PC-3 (cell line): ENCODE data around the gene SKA1. TPM values are rescaled to one million over a fixed set of nuclear protein-coding genes. Genes with fewer than 3 reads are reported as not detected.
"Not testable (repeated sequence)": the region's sequence is repeated elsewhere in the genome, so short reads cannot be mapped to it uniquely, and the experiment has no call there.

Source experiments
- ATAC-seq: fragments of 200-7000 bp; cut with Tn5 transposase; 2 replicates; pipeline ENCODE4 v1.9.1; 2020; ENCODE audit warnings: mild to moderate bottlenecking, moderate library complexity
- BruUV-seq: library from RNA; stranded (reverse); fragments of 400-500 nt; replicated peaks from 2 replicates; lab custom pipeline; 2021; lab: Mats Ljungman, UMichigan
- CTCF ChIA-PET: fragments of 300-600 bp; sonication (Branson Sonifier 250); formaldehyde crosslinking; loops from one replicate; lab custom pipeline; 2022; ENCODE audit warnings: antibody characterized with exemption; lab: Charles Lee
- POLR2A ChIA-PET: fragments of 300-600 bp; sonication (Branson Sonifier 250); formaldehyde crosslinking; loops from one replicate; lab custom pipeline; 2022; ENCODE audit warnings: antibody characterized with exemption; ENCODE audit not compliant: unreplicated experiment; lab: Charles Lee
- DNase-seq: peaks from one replicate; pipeline ENCODE4 v3.0.0-alpha.2; 2015
- H2AFZ ChIP-seq: fragments of 300-600 bp; sonication (generic); 2 replicates; pipeline ENCODE4 v1.6.0; 2016; ENCODE audit warnings: antibody characterized with exemption, low read length
- H3F3A ChIP-seq: fragments of 300-600 bp; sonication (generic); one replicate; pipeline ENCODE4 v1.6.0; 2017; ENCODE audit warnings: antibody characterized with exemption, low read length, control low read depth, mild to moderate bottlenecking; ENCODE audit not compliant: unreplicated experiment
- H3K27ac ChIP-seq: fragments of 300-600 bp; sonication (generic); 2 replicates; pipeline ENCODE4 v1.5.1; 2016; ENCODE audit warnings: mild to moderate bottlenecking, low read length
- H3K27me3 ChIP-seq: fragments of 300-600 bp; sonication (generic); 2 replicates; pipeline ENCODE4 v1.6.1; 2016; ENCODE audit warnings: low read length, mixed read lengths
- H3K36me3 ChIP-seq: fragments of 300-600 bp; sonication (generic); 2 replicates; pipeline ENCODE4 v1.6.1; 2016; ENCODE audit warnings: low read depth, mixed run types, low read length, mixed read lengths
- H3K4me1 ChIP-seq: fragments of 300-600 bp; sonication (generic); 2 replicates; pipeline ENCODE4 v1.5.1; 2016; ENCODE audit warnings: low read length; ENCODE audit not compliant: insufficient read depth
- H3K4me2 ChIP-seq: fragments of 300-600 bp; sonication (generic); 2 replicates; pipeline ENCODE4 v1.6.0; 2016; ENCODE audit warnings: low read length
- H3K4me3 ChIP-seq: fragments of 300-600 bp; sonication (generic); 2 replicates; pipeline ENCODE4 v1.5.1; 2016; ENCODE audit warnings: mild to moderate bottlenecking, low read length, mixed read lengths
- H3K79me2 ChIP-seq: fragments of 300-600 bp; sonication (generic); 2 replicates; pipeline ENCODE4 v1.6.1; 2017; ENCODE audit warnings: low read length, mixed read lengths
- H3K9ac ChIP-seq: fragments of 300-600 bp; sonication (generic); 2 replicates; pipeline ENCODE4 v1.6.0; 2016; ENCODE audit warnings: mild to moderate bottlenecking, low read length
- H3K9me2 ChIP-seq: fragments of 300-600 bp; sonication (generic); replicated peaks from 2 replicates; pipeline ENCODE4 v1.6.1; 2016; ENCODE audit warnings: mixed run types, low read length, mixed read lengths
- H3K9me3 ChIP-seq: fragments of 300-600 bp; sonication (generic); 2 replicates; pipeline ENCODE4 v1.6.1; 2016; ENCODE audit warnings: low read length, mixed read lengths
- H4K20me1 ChIP-seq: fragments of 300-600 bp; sonication (generic); 2 replicates; pipeline ENCODE4 v1.6.1; 2016; ENCODE audit warnings: low read length, mixed read lengths
- EZH2 ChIP-seq: fragments of 300-600 bp; sonication (generic); IDR thresholded peaks from one replicate; pipeline ENCODE4 v1.6.1; 2017; ENCODE audit warnings: antibody characterized with exemption, mild to moderate bottlenecking, low read length; ENCODE audit not compliant: unreplicated experiment
- EZH2phosphoT487 ChIP-seq: fragments of 300-600 bp; sonication (generic); IDR thresholded peaks from 2 replicates; pipeline ENCODE4 v1.6.1; 2018; ENCODE audit warnings: mild to moderate bottlenecking, antibody characterized with exemption, low read length, borderline replicate concordance
- intact Hi-C: fragments of 100-400 bp; cut with micrococcal nuclease; formaldehyde crosslinking; loops from 2 replicates; pipeline ENCODE4 v1.9.0; 2023
- total RNA-seq: library from RNA; depleted of rRNA; stranded (reverse); fragments of >200 nt; gene quantifications from 2 replicates; pipeline ENCODE4 v1.2.3, GENCODE V29; 2014
- TF ChIP-seq, protein P1 (sequence below): fragments of 300-600 bp; sonication (generic); conservative IDR thresholded peaks from 2 replicates; pipeline ENCODE4 v1.5.1; 2017; ENCODE audit warnings: antibody characterized with exemption, low read depth, mild to moderate bottlenecking, low read length

Gene SKA1
- total RNA-seq, 1 experiment from 2014 or later = 17.2 TPM

DNA sequence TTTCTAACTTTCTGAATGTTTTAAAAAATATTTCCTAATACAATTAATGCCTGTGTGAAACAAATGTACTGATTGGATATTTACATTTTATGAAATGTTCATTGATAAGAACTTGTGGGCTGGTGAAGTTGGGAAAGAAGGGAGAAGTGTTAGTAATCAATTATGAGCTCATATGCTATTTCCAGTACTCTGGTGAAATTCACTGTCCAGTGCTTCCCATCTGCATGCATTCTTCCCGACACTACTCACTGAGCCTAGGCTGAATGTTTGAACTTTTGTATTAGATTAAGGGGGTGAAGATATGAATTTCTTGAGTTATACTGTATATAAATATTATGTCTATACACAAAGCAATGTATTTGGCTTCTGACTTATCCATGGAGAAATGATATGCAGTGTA lies 36.0 kb downstream of the SKA1 start:
- Histone ChIP-seq H3K9ac (no peak overlapping the region), H3K36me3 (no peaks in the 10 kb centered on the region), H4K20me1 (no peaks in the 10 kb centered on the region), H3K4me2 (no peak overlapping the region), H3K4me1 (no peaks in the 10 kb centered on the region), H3F3A (no peaks in the 10 kb centered on the region), H3K27ac (no peak overlapping the region), H3K27me3 (no peaks in the 10 kb centered on the region), H3K9me3 (no peaks in the 10 kb centered on the region), H3K4me3 (no peak overlapping the region), H3K9me2 (no peaks in the 10 kb centered on the region), H3K79me2 (no peaks in the 10 kb centered on the region), H2AFZ (no peak overlapping the region)
- ATAC-seq = no peak
- no TSS peak for BruUV-seq
- ChIA-PET POLR2A (no interaction called here), CTCF (no interaction called here)
- intact Hi-C loops = no loop called here
- no peak for DNase-seq
- TF ChIP-seq, protein P1, sequence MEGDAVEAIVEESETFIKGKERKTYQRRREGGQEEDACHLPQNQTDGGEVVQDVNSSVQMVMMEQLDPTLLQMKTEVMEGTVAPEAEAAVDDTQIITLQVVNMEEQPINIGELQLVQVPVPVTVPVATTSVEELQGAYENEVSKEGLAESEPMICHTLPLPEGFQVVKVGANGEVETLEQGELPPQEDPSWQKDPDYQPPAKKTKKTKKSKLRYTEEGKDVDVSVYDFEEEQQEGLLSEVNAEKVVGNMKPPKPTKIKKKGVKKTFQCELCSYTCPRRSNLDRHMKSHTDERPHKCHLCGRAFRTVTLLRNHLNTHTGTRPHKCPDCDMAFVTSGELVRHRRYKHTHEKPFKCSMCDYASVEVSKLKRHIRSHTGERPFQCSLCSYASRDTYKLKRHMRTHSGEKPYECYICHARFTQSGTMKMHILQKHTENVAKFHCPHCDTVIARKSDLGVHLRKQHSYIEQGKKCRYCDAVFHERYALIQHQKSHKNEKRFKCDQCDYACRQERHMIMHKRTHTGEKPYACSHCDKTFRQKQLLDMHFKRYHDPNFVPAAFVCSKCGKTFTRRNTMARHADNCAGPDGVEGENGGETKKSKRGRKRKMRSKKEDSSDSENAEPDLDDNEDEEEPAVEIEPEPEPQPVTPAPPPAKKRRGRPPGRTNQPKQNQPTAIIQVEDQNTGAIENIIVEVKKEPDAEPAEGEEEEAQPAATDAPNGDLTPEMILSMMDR = no peak
- TF ChIP-seq EZH2 = no peak
- no peak for TF ChIP-seq EZH2phosphoT487

DNA sequence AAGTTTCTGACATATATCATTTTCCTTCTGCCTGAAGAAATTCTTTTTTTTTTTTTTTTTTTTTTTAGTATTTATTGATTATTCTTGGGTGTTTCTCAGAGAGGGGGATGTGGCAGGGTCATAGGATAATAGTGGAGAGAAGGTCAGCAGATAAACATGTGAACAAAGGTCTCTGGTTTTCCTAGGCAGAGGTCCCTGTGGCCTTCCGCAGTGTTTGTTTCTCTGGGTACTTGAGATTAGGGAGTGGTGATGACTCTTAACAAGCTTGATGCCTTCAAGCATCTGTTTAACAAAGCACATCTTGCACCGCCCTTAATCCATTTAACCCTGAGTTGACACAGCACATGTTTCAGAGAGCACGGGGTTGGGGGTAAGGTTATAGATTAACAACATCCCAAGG lies 42.0 kb downstream of the SKA1 start:
- intact Hi-C loops, H3K36me3 ChIP-seq, BruUV-seq, ATAC-seq, DNase-seq, H3K27me3 ChIP-seq, H3K27ac ChIP-seq, H3K4me1 ChIP-seq, H2AFZ ChIP-seq, H3K4me2 ChIP-seq, CTCF ChIA-PET, H3K4me3 ChIP-seq, POLR2A ChIA-PET, H3K9ac ChIP-seq, H3F3A ChIP-seq, H3K79me2 ChIP-seq, H4K20me1 ChIP-seq, H3K9me2 ChIP-seq, H3K9me3 ChIP-seq: not testable (repeated sequence)

DNA sequence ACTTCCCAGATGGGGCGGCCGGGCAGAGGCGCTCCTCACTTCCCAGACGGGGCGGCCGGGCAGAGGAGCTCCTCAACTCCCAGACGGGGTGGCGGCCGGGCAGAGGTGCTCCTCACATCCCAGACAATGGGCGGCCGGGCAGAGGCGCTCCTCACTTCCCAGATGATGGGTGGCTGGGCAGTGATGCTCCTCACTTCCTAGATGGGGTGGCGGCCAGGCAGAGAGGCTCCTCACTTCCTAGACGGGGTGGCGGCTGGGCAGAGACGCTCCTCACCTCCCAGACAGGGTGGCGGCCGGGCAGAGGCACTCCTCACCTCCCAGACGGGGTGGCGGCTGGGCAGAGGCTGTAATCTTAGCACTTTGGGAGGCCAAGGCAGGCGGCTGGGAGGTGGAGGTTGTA lies 42.9 kb downstream of the SKA1 start:
- H2AFZ ChIP-seq, DNase-seq, H3K36me3 ChIP-seq, POLR2A ChIA-PET, H3K4me3 ChIP-seq, H3F3A ChIP-seq, H3K4me1 ChIP-seq, H3K79me2 ChIP-seq, H4K20me1 ChIP-seq, H3K9me3 ChIP-seq, intact Hi-C loops, ATAC-seq, BruUV-seq, H3K27me3 ChIP-seq, H3K9ac ChIP-seq, CTCF ChIA-PET, H3K4me2 ChIP-seq, H3K9me2 ChIP-seq, H3K27ac ChIP-seq: not testable (repeated sequence)

DNA sequence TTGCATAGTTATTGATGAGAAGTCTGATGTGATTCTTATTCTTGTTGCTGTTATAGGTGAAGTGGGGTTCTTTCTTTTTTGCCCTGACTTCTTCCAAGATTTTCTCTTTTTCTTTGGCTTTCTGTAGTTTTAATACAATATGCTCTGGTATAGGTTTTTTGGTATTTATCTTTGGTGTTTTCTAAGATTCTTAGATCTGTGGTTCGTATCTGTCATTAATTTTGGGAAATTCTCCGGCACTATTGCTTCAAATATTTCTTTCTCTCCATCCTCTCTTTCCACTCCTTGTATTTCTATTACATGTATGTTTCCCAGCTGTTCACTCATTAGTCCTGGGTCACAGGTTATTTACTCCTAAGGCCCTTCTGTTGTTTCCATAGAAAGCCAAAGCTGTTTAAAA lies 43.8 kb downstream of the SKA1 start:
- H2AFZ ChIP-seq = no peak overlapping the region
- DNase-seq (no peak), ATAC-seq (no peak)
- no peak overlapping the region for H3K9ac ChIP-seq
- no peaks in the 10 kb centered on the region for H3K9me2 ChIP-seq
- no peaks in the 10 kb centered on the region for H3K4me1 ChIP-seq
- no peaks in the 10 kb centered on the region for H3F3A ChIP-seq
- no peaks in the 10 kb centered on the region for H3K36me3 ChIP-seq
- intact Hi-C loops = no loop called here
- no peak overlapping the region for H3K4me3 ChIP-seq
- no peak for TF ChIP-seq EZH2phosphoT487
- TF ChIP-seq, protein P1 = no peak
- TF ChIP-seq EZH2 = no peak
- H3K27ac ChIP-seq = no peak overlapping the region
- no peaks in the 10 kb centered on the region for H4K20me1 ChIP-seq
- CTCF ChIA-PET = no interaction called here
- POLR2A ChIA-PET = no interaction called here
- no peaks in the 10 kb centered on the region for H3K27me3 ChIP-seq
- H3K9me3 ChIP-seq = no peaks in the 10 kb centered on the region
- no TSS peak for BruUV-seq
- no peak overlapping the region for H3K4me2 ChIP-seq
- H3K79me2 ChIP-seq = no peaks in the 10 kb centered on the region
